Subcutaneous abdominal adipose tissue (tissue), 5 donors: Measurements from ENCODE around the gene TAOK1.

Experiments
- H3K27ac ChIP-seq: one replicate; pipeline ENCODE4 v1.7.0; 2013; ENCODE audit warnings: low read depth, mild to moderate bottlenecking, inconsistent platforms, low read length, moderate library complexity
- H3K27me3 ChIP-seq, 5 donors: one replicate each; pipeline ENCODE4 v1.7.0; 2013; ENCODE audit warnings: low read length in 5 of 5, inconsistent platforms in 1 of 5; ENCODE audit not compliant: control insufficient read depth in 5 of 5, insufficient read depth in 4 of 5
- H3K36me3 ChIP-seq, 5 donors: one replicate each; pipeline ENCODE4 v1.7.0; 2013; ENCODE audit warnings: low read length in 5 of 5; ENCODE audit not compliant: control insufficient read depth in 5 of 5, insufficient read depth in 5 of 5
- H3K4me1 ChIP-seq, 5 donors: one replicate each; pipeline ENCODE4 v1.7.0; 2013; ENCODE audit warnings: low read length in 5 of 5, mild to moderate bottlenecking in 3 of 5, moderate library complexity in 1 of 5; ENCODE audit not compliant: control insufficient read depth in 5 of 5, insufficient read depth in 5 of 5
- H3K4me3 ChIP-seq, 5 donors: one replicate each; pipeline ENCODE4 v1.7.0; 2013; ENCODE audit warnings: low read length in 5 of 5, low read depth in 1 of 5
- H3K9ac ChIP-seq, 5 donors: one replicate each; pipeline ENCODE4 v1.7.0; 2013; ENCODE audit warnings: low read length in 5 of 5, mild to moderate bottlenecking in 4 of 5, moderate library complexity in 3 of 5
- H3K9me3 ChIP-seq, 5 donors: one replicate each; pipeline ENCODE4 v1.7.0; 2013; ENCODE audit warnings: low read length in 5 of 5; ENCODE audit not compliant: control insufficient read depth in 5 of 5
- donor health status: healthy.
- donor health status: healthy.
- donor health status: healthy.
- donor health status: healthy.
- donor health status: healthy.

Gene TAOK1

GRCh38 chr17:29591737-29592608 is 201.8 kb downstream of the TAOK1 start:
- peak overlapping the region in 3 of 5 donors; percentile 30 to 56 (median 35) for H3K9ac ChIP-seq
- peak overlapping the region; percentile 42 to 79 (median 59) for H3K4me3 ChIP-seq
- H3K27ac ChIP-seq, result peak overlapping the region; percentile 81
- peaks cover 14 to 89% (median 84%) of the 10 kb centered on the region in 5 donors for H3K4me1 ChIP-seq
- no peaks in the 10 kb centered on the region for H3K9me3 ChIP-seq
- no peaks in the 10 kb centered on the region for H3K36me3 ChIP-seq
- H3K27me3 ChIP-seq, result no peaks in the 10 kb centered on the region

- Histone ChIP-seq H3K4me3 (peak within 1 kb of the TSS in 4 of 5 donors; percentile 66 to 79 (median 72)), H3K27ac (peak within 1 kb of the TSS; percentile 81), H3K9ac (peak within 1 kb of the TSS in 4 of 5 donors; percentile 41 to 66 (median 59)), H3K27me3 (no peaks in the 10 kb centered on the region), H3K36me3 (no peaks in the 10 kb centered on the region), H3K4me1 (peaks cover 14 to 87% (median 79%) of the 10 kb centered on the region in 5 donors), H3K9me3 (no peaks in the 10 kb centered on the region)
These were observed 202.8 kb downstream of the TAOK1 start, which contains the start of gene ANKRD13B for GRCh38 chr17:29592850-29593551. Gene ANKRD13B, plus strand, starts transcription at chr17:29593132. Its CDS starts 490 bp downstream, at chr17:29593622.

- no peak overlapping the region for H3K27ac ChIP-seq
- H3K9ac ChIP-seq, result peak overlapping the region in 3 of 5 donors; percentile 53 to 66 (median 65)
- peaks cover 14 to 79% (median 70%) of the 10 kb centered on the region in 5 donors for H3K4me1 ChIP-seq
- H3K9me3 ChIP-seq, result no peaks in the 10 kb centered on the region
- H3K36me3 ChIP-seq, result no peaks in the 10 kb centered on the region
- H3K27me3 ChIP-seq, result no peaks in the 10 kb centered on the region
- peak overlapping the region in 4 of 5 donors; percentile 59 to 73 (median 66) for H3K4me3 ChIP-seq
These were observed 203.7 kb downstream of the TAOK1 start for GRCh38 chr17:29593591-29594518.

- Histone ChIP-seq H3K27ac (no peak overlapping the region), H3K36me3 (no peaks in the 10 kb centered on the region), H3K9me3 (no peaks in the 10 kb centered on the region), H3K4me1 (peaks cover 14 to 78% (median 70%) of the 10 kb centered on the region in 5 donors), H3K9ac (peak overlapping the region in 1 of 5 donors; percentile 65), H3K27me3 (no peaks in the 10 kb centered on the region), H3K4me3 (peak overlapping the region in 1 of 5 donors; percentile 73)
These were observed 204.4 kb downstream of the TAOK1 start for GRCh38 chr17:29594519-29595090.

GRCh38 chr17:29595107-29595942 is 205.2 kb downstream of the TAOK1 start:
- H3K4me1 ChIP-seq, result peaks cover 9 to 71% (median 63%) of the 10 kb centered on the region in 5 donors
- no peak overlapping the region for H3K4me3 ChIP-seq
- no peaks in the 10 kb centered on the region for H3K9me3 ChIP-seq
- no peak overlapping the region for H3K9ac ChIP-seq
- H3K27me3 ChIP-seq, result no peaks in the 10 kb centered on the region
- H3K27ac ChIP-seq, result no peak overlapping the region
- H3K36me3 ChIP-seq, result no peaks in the 10 kb centered on the region

- Histone ChIP-seq H3K9ac (no peak overlapping the region), H3K4me3 (no peak overlapping the region), H3K36me3 (no peaks in the 10 kb centered on the region), H3K27ac (no peak overlapping the region), H3K27me3 (no peaks in the 10 kb centered on the region), H3K9me3 (no peaks in the 10 kb centered on the region), H3K4me1 (peaks cover 9 to 62% (median 54%) of the 10 kb centered on the region in 5 donors)
These were observed 206.0 kb downstream of the TAOK1 start for GRCh38 chr17:29595943-29596774.

- no peak overlapping the region for H3K9ac ChIP-seq
- no peaks in the 10 kb centered on the region for H3K27me3 ChIP-seq
- H3K9me3 ChIP-seq, result no peaks in the 10 kb centered on the region
- no peak overlapping the region for H3K27ac ChIP-seq
- no peak overlapping the region for H3K4me3 ChIP-seq
- peaks cover 8 to 56% (median 48%) of the 10 kb centered on the region in 5 donors for H3K4me1 ChIP-seq
- H3K36me3 ChIP-seq, result no peaks in the 10 kb centered on the region
These were observed 206.6 kb downstream of the TAOK1 start for GRCh38 chr17:29596811-29597210.

GRCh38 chr17:29597361-29598172 is 207.4 kb downstream of the TAOK1 start:
- Histone ChIP-seq H3K9me3 (no peaks in the 10 kb centered on the region), H3K4me1 (peaks cover 3 to 48% (median 40%) of the 10 kb centered on the region in 5 donors), H3K9ac (no peak overlapping the region), H3K4me3 (no peak overlapping the region), H3K36me3 (no peaks in the 10 kb centered on the region), H3K27ac (no peak overlapping the region), H3K27me3 (no peaks in the 10 kb centered on the region)
